A673 (cell line): ENCODE measurements around the gene SLC4A8. TPM values are rescaled to one million over a fixed set of nuclear protein-coding genes. Genes with fewer than 3 reads are reported as not detected.

Experiments used
- Bru-seq: library from RNA; stranded (reverse); fragments of 400-500 nt; gene quantifications from one replicate; lab custom pipeline; 2021; lab: Mats Ljungman, UMichigan
- BruChase-seq, 2 experiments: library from RNA; stranded (reverse); fragments of 400-500 nt; gene quantifications; one replicate each; lab custom pipeline; 2021; lab: Mats Ljungman, UMichigan
- BruUV-seq: library from RNA; stranded (reverse); fragments of 400-500 nt; replicated peaks from 2 replicates; lab custom pipeline; 2021; lab: Mats Ljungman, UMichigan
- CTCF ChIA-PET: fragments of 300-600 bp; sonication (Branson Sonifier 250); formaldehyde crosslinking; loops from one replicate; lab custom pipeline; 2022; ENCODE audit warnings: antibody characterized with exemption; lab: Charles Lee
- POLR2A ChIA-PET: fragments of 300-600 bp; sonication (Branson Sonifier 250); formaldehyde crosslinking; loops from one replicate; lab custom pipeline; 2022; ENCODE audit warnings: antibody characterized with exemption; ENCODE audit not compliant: low non-redundant PET; lab: Charles Lee
- DNase-seq: peaks from one replicate; pipeline ENCODE4 v3.0.0-alpha.2; 2015; ENCODE audit warnings: low spot score
- H3K27ac ChIP-seq: fragments of 200-600 bp; sonication (generic); 2 replicates; pipeline ENCODE4 v1.5.1; 2016; ENCODE audit warnings: mixed run types, low read depth, mild to moderate bottlenecking, mixed read lengths, antibody characterized with exemption, low read length; ENCODE audit not compliant: poor library complexity, severe bottlenecking
- H3K27me3 ChIP-seq: fragments of 200-600 bp; sonication (generic); replicated peaks from 2 replicates; pipeline ENCODE4 v1.6.1; 2017; ENCODE audit warnings: mixed run types, low read depth, mild to moderate bottlenecking, mixed read lengths, antibody characterized with exemption, low read length; ENCODE audit not compliant: insufficient read depth, poor library complexity
- H3K36me3 ChIP-seq: fragments of 200-600 bp; sonication (generic); 2 replicates; pipeline ENCODE4 v1.6.1; 2016; ENCODE audit warnings: mixed run types, mild to moderate bottlenecking, mixed read lengths, antibody characterized with exemption, low read length; ENCODE audit not compliant: insufficient read depth, poor library complexity, severe bottlenecking
- H3K4me1 ChIP-seq: fragments of 200-600 bp; sonication (generic); 2 replicates; pipeline ENCODE4 v1.6.1; 2017; ENCODE audit warnings: mixed run types, mild to moderate bottlenecking, mixed read lengths, antibody characterized with exemption, low read length; ENCODE audit not compliant: insufficient read depth, poor library complexity, severe bottlenecking
- H3K4me3 ChIP-seq: fragments of 200-600 bp; sonication (generic); 2 replicates; pipeline ENCODE4 v1.5.1; 2016; ENCODE audit warnings: low read depth, mixed run types, mild to moderate bottlenecking, mixed read lengths, low read length; ENCODE audit not compliant: poor library complexity, severe bottlenecking
- H3K9me3 ChIP-seq: fragments of 200-600 bp; sonication (generic); 2 replicates; pipeline ENCODE4 v1.6.1; 2016; ENCODE audit warnings: mixed run types, low read depth, mild to moderate bottlenecking, mixed read lengths, antibody characterized with exemption, low read length; ENCODE audit not compliant: poor library complexity, severe bottlenecking
- CTCF ChIP-seq: fragments of 300-800, 200-600 bp; sonication (generic); conservative IDR thresholded peaks from 2 replicates; pipeline ENCODE4 v1.5.1; 2017; ENCODE audit warnings: low read depth, mild to moderate bottlenecking, antibody characterized with exemption, low read length, moderate library complexity, mixed read lengths
- EZH2 ChIP-seq: fragments of 200-600 bp; sonication (generic); IDR thresholded peaks from 2 replicates; pipeline ENCODE4 v1.6.1; 2017; ENCODE audit warnings: borderline replicate concordance, low read depth, mild to moderate bottlenecking, mixed read lengths, antibody characterized with exemption, low read length; ENCODE audit not compliant: poor library complexity, severe bottlenecking
- intact Hi-C: fragments of 100-400 bp; cut with micrococcal nuclease; formaldehyde crosslinking; loops from one replicate; pipeline ENCODE4 v1.10.0; 2022; ENCODE audit not compliant: unreplicated experiment
- long read RNA-seq: library from polyadenylated mRNA; stranded (forward); transcript quantifications from one replicate; pipeline ENCODE4 v2.0.0, GENCODE V29; 2022
- total RNA-seq: library from RNA; stranded (reverse); gene quantifications from 2 replicates; pipeline ENCODE4 v1.2.3, GENCODE V29; 2021

Gene SLC4A8
- total RNA-seq (0.73 and 1.1 TPM in 2 replicates), Bru-seq, nascent RNA (percentile 15 among the genes with signal in this experiment), BruChase-seq, experiment 1, labeled RNA remaining after a 2-hour chase (percentile 16 among the genes with signal in this experiment), BruChase-seq, experiment 2, labeled RNA remaining after a 6-hour chase (percentile 19 among the genes with signal in this experiment)
- long read RNA-seq, partial matches to known transcripts, result 0 of 1 reads
- long read RNA-seq, other reads (novel, unspliced or antisense), result 1 of 1 reads

GRCh38 chr12:51424662-51425539, at the start of gene SLC4A8:
TSS of gene SLC4A8 (plus strand) at chr12:51424831. CDS start at chr12:51424988, 157 bp downstream.
- no TSS peak for BruUV-seq
- Histone ChIP-seq H3K4me1 (peaks cover 3% of the 10 kb centered on the region), H3K9me3 (no peaks in the 10 kb centered on the region), H3K27ac (no peak within 1 kb of the TSS), H3K4me3 (peak within 1 kb of the TSS; percentile 40), H3K27me3 (peaks cover 9% of the 10 kb centered on the region), H3K36me3 (no peaks in the 10 kb centered on the region)
- CTCF ChIA-PET, result interaction anchor here (0.8 kb wide), 1 partner anchor 450 kb away, joined by 4 read pairs; no protein-coding TSS in a partner anchor
- TF ChIP-seq EZH2, result no peak
- peak; percentile 76 for TF ChIP-seq CTCF
- POLR2A ChIA-PET, result no interaction called here
- intact Hi-C loops, result loop anchor here (2.0 kb wide), 1 partner anchor 400 kb away; no protein-coding TSS in a partner anchor
- DNase-seq, result peak; percentile 86

GRCh38 chr12:51374856-51375255, 49.8 kb upstream of the SLC4A8 start:
- intact Hi-C loops, result no loop called here
- ChIA-PET POLR2A (no interaction called here), CTCF (no interaction called here)
- DNase-seq, result no peak
- Histone ChIP-seq H3K27ac (no peak overlapping the region), H3K4me1 (peaks cover 17% of the 10 kb centered on the region), H3K4me3 (no peak overlapping the region), H3K9me3 (no peaks in the 10 kb centered on the region), H3K27me3 (no peaks in the 10 kb centered on the region), H3K36me3 (no peaks in the 10 kb centered on the region)
- TF ChIP-seq EZH2 (no peak), CTCF (no peak)
- BruUV-seq, result no TSS peak

- Histone ChIP-seq H3K4me3 (no peak overlapping the region), H3K9me3 (no peaks in the 10 kb centered on the region), H3K27ac (no peak overlapping the region), H3K27me3 (no peaks in the 10 kb centered on the region), H3K36me3 (no peaks in the 10 kb centered on the region), H3K4me1 (peaks cover 17% of the 10 kb centered on the region)
- BruUV-seq, result no TSS peak
- TF ChIP-seq CTCF (0 out of 2 replicates have a peak, but pooled peaks have one; percentile 19), EZH2 (no peak)
- DNase-seq, result peak; percentile 84
- POLR2A ChIA-PET, result interaction anchor here (0.6 kb wide), 1 partner anchor 1358 kb away, joined by 3 read pairs; no protein-coding TSS in a partner anchor
- intact Hi-C loops, result no loop called here
- CTCF ChIA-PET, result interaction anchor here (0.7 kb wide), 1 partner anchor 18 kb away, joined by 3 read pairs; no protein-coding TSS in a partner anchor
Observed at GRCh38 chr12:51377099-51377984, 47.3 kb upstream of the SLC4A8 start.
